DND-41 (cell line): ENCODE measurements around the gene METTL17.

Experiments
- ATAC-seq: fragments of 200-7000 bp; cut with Tn5 transposase; 3 replicates; pipeline ENCODE4 v1.9.1; 2021; ENCODE audit warnings: low read depth; ENCODE audit not compliant: insufficient read depth
- DNase-seq: peaks from one replicate; pipeline ENCODE4 v3.0.0-alpha.2; 2020
- H2AFZ ChIP-seq: 2 replicates; pipeline ENCODE4 v1.6.0; 2012; ENCODE audit warnings: low read depth, low read length
- H3K27ac ChIP-seq: 2 replicates; pipeline ENCODE4 v1.5.1; 2012; ENCODE audit warnings: low read length, inconsistent platforms
- H3K27me3 ChIP-seq: fragments of 200-600 bp; sonication (generic); 2 replicates; pipeline ENCODE4 v1.6.0; 2012; ENCODE audit warnings: low read length, mild to moderate bottlenecking, inconsistent platforms; ENCODE audit not compliant: insufficient read depth, poor library complexity
- H3K36me3 ChIP-seq: 2 replicates; pipeline ENCODE4 v1.5.1; 2012; ENCODE audit warnings: low read length, inconsistent platforms; ENCODE audit not compliant: insufficient read depth
- H3K4me1 ChIP-seq: 2 replicates; pipeline ENCODE4 v1.5.1; 2012; ENCODE audit warnings: mild to moderate bottlenecking, low read length; ENCODE audit not compliant: insufficient read depth
- H3K4me2 ChIP-seq: 2 replicates; pipeline ENCODE4 v1.6.0; 2012; ENCODE audit warnings: mild to moderate bottlenecking, moderate library complexity, low read length, inconsistent platforms; ENCODE audit not compliant: insufficient read depth
- H3K4me3 ChIP-seq, 2 experiments: fragments of 200-600 bp in 1 of 2; shearing (Covaris generic) in 1 of 2; 2 replicates each; pipeline ENCODE4 v1.5.1; 2012 to 2016; ENCODE audit warnings: inconsistent platforms in 2 of 2, low read length in 2 of 2, mild to moderate bottlenecking in 2 of 2, low read depth in 1 of 2, moderate library complexity in 1 of 2
- H3K79me2 ChIP-seq: 2 replicates; pipeline ENCODE4 v1.6.0; 2012; ENCODE audit warnings: low read length, inconsistent platforms; ENCODE audit not compliant: insufficient read depth
- H3K9ac ChIP-seq: 2 replicates; pipeline ENCODE4 v1.6.0; 2012; ENCODE audit warnings: low read depth, mild to moderate bottlenecking, inconsistent platforms, low read length, moderate library complexity
- H3K9me3 ChIP-seq: 2 replicates; pipeline ENCODE4 v1.5.1; 2012; ENCODE audit warnings: low read length, moderate library complexity, mild to moderate bottlenecking, inconsistent platforms; ENCODE audit not compliant: insufficient read depth, severe bottlenecking
- H4K20me1 ChIP-seq: 2 replicates; pipeline ENCODE4 v1.6.0; 2012; ENCODE audit warnings: low read length; ENCODE audit not compliant: insufficient read depth
- EZH2 ChIP-seq: IDR thresholded peaks from 3 replicates; pipeline ENCODE4 v1.6.1; 2012; ENCODE audit warnings: borderline replicate concordance, low read depth, mild to moderate bottlenecking, moderate library complexity, low read length, inconsistent platforms; ENCODE audit not compliant: severe bottlenecking
- TF ChIP-seq, protein P1 (sequence below): IDR thresholded peaks from 2 replicates; pipeline ENCODE4 v1.5.1; 2012; ENCODE audit warnings: borderline replicate concordance, low read length, moderate library complexity, mild to moderate bottlenecking; ENCODE audit not compliant: poor library complexity, severe bottlenecking; ENCODE audit errors: extremely low read depth

METTL17 gene

GRCh38 chr14:21024585-21025370 is 35.0 kb downstream of the METTL17 start, which contains the start of gene NDRG2:
NDRG2 (minus strand) TSS chr14:21025061; CDS start chr14:21023315, 1,746 bp downstream.
- no peaks in the 10 kb centered on the region for H3K27me3 ChIP-seq
- H3K4me2 ChIP-seq, result peak within 1 kb of the TSS; percentile 98
- no peaks in the 10 kb centered on the region for H3K79me2 ChIP-seq
- DNase-seq, result peak; percentile 82
- H3K9ac ChIP-seq, result peak within 1 kb of the TSS; percentile 61
- H3K36me3 ChIP-seq, result no peaks in the 10 kb centered on the region
- H3K4me3 ChIP-seq, result peak within 1 kb of the TSS; percentile 9 to 69; a peak in 3 of 4 replicates
- peak within 1 kb of the TSS; percentile 91 for H2AFZ ChIP-seq
- H4K20me1 ChIP-seq, result no peaks in the 10 kb centered on the region
- TF ChIP-seq EZH2, result no peak
- TF ChIP-seq, protein P1, sequence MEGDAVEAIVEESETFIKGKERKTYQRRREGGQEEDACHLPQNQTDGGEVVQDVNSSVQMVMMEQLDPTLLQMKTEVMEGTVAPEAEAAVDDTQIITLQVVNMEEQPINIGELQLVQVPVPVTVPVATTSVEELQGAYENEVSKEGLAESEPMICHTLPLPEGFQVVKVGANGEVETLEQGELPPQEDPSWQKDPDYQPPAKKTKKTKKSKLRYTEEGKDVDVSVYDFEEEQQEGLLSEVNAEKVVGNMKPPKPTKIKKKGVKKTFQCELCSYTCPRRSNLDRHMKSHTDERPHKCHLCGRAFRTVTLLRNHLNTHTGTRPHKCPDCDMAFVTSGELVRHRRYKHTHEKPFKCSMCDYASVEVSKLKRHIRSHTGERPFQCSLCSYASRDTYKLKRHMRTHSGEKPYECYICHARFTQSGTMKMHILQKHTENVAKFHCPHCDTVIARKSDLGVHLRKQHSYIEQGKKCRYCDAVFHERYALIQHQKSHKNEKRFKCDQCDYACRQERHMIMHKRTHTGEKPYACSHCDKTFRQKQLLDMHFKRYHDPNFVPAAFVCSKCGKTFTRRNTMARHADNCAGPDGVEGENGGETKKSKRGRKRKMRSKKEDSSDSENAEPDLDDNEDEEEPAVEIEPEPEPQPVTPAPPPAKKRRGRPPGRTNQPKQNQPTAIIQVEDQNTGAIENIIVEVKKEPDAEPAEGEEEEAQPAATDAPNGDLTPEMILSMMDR, result no peak
- peak; percentile 95 for ATAC-seq
- H3K27ac ChIP-seq, result peak within 1 kb of the TSS; percentile 50
- peaks cover 17% of the 10 kb centered on the region for H3K4me1 ChIP-seq
- H3K9me3 ChIP-seq, result no peaks in the 10 kb centered on the region

DNA sequence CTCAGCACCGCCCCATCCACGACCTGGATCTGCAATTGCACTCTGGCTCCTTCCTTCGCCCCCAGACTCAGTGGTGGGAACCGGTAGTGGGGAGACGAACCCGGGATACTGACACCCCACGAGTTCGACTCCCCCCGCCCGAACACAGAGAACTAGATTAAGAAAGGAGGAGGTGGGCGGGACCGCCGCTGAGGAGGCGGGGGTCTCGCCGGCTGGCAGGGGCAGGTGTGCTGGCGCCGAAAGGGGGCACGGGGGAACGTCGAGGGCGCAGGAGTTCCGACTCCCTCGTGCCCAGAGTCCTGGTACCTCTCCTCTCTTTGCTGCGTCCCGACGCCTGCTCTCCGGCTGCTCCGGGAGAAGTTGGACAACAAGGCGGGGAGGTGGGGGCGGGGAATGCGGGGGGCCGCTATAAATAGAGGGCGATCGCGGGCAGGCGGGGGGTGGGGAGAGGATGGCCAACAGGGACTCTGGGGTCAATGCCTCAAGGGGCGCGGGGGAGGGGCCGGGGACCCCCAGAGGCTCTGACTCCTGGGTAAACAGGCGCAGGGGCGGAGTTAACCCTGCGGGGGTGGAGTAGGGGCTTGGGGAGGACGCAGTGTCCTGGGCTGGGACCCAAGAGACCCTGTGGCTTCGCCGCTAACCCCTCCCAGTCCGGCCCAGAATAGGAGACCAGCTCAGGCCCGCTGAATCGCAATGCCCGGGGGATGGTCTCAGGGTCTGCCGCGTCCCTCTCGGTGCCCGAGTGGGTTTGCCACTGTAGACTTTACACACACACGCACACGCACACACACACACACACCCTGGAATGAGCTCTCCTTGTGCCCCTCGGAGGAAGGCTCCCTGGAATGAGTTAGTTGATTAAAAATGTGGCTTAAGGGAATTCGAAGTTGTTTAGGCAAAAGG is 35.8 kb downstream of the METTL17 start:
- Histone ChIP-seq H3K27me3 (peaks cover 3% of the 10 kb centered on the region), H3K4me1 (peaks cover 17% of the 10 kb centered on the region), H3K9me3 (no peaks in the 10 kb centered on the region), H3K4me3 (peak overlapping the region; percentile 9 to 69; a peak in 3 of 4 replicates), H3K79me2 (no peaks in the 10 kb centered on the region), H3K36me3 (no peaks in the 10 kb centered on the region), H3K4me2 (peak overlapping the region; percentile 98), H3K27ac (peak overlapping the region; percentile 48; the same call in 1 of the 2 replicates), H4K20me1 (no peaks in the 10 kb centered on the region), H2AFZ (peak overlapping the region; percentile 91), H3K9ac (peak overlapping the region; percentile 58)
- no peak; the same call in 2 of the 3 replicates for ATAC-seq
- no peak for DNase-seq
- no peak for TF ChIP-seq EZH2
- TF ChIP-seq, protein P1, result no peak

DNA sequence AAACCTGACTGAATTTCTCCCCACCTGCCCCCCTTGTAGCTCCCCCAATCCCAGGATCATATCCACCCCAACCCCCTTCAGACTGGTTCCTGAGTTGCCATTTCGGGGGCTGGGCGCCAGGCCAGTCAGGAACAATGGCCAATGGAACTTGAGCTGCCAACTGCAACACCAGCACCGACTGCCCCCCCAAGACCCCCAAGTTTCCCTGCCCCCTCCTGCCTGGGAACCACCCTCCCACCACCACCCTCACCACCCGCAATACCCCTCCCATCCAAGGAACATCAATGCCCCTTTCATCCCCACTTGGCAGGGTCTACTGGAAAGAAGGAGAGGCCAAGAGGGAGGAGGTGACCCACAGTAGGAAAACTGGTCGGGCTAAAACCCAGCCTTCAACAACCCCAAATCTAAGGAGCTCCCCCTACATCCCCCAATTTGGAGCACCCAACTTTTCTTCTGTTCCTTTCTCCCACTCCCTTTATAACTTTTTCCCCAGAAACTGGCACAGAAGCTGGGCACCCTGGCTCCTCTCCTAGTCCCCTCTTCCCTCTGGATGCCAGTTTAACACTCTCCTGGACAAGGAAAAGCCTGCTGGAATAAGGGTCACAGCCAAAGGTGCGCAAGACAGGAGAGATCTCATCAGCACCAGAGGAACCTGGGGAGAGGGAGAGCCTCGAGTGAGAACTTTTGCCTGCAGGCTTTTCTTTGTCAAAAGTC is 36.7 kb downstream of the METTL17 start:
- Histone ChIP-seq H3K4me3 (no peak overlapping the region), H3K4me2 (no peak overlapping the region), H3K9me3 (no peaks in the 10 kb centered on the region), H2AFZ (no peak overlapping the region), H3K79me2 (no peaks in the 10 kb centered on the region), H3K27ac (no peak overlapping the region), H3K4me1 (peaks cover 17% of the 10 kb centered on the region), H3K9ac (no peak overlapping the region), H3K36me3 (no peaks in the 10 kb centered on the region), H3K27me3 (peaks cover 11% of the 10 kb centered on the region), H4K20me1 (no peaks in the 10 kb centered on the region)
- DNase-seq (no peak), ATAC-seq (no peak)
- TF ChIP-seq, protein P1, result no peak
- TF ChIP-seq EZH2, result no peak
